IMR-90 (cell line): ENCODE results near the gene P3H1. TPM values are rescaled to one million over a fixed set of nuclear protein-coding genes. Genes with fewer than 3 reads are reported as not detected.
"Not testable (repeated sequence)": the region's sequence is repeated elsewhere in the genome, so short reads cannot be mapped to it uniquely, and the experiment has no call there.

Source experiments
- ATAC-seq: fragments of 200-7000 bp; cut with Tn5 transposase; 2 replicates; pipeline ENCODE4 v1.9.1; 2020; ENCODE audit warnings: low read depth, mild to moderate bottlenecking, moderate library complexity
- BruUV-seq: library from RNA; stranded (reverse); fragments of 400-500 nt; replicated peaks from 2 replicates; lab custom pipeline; 2021; lab: Mats Ljungman, UMichigan
- CTCF ChIA-PET: fragments of 300-600 bp; formaldehyde crosslinking; extraction: SDS; loops from one replicate; lab custom pipeline; 2021; ENCODE audit warnings: antibody characterized with exemption; lab: Yijun Ruan, JAX
- POLR2A ChIA-PET: fragments of 300-600 bp; sonication (Branson Sonifier 250); formaldehyde crosslinking; loops from one replicate; lab custom pipeline; 2022; ENCODE audit warnings: antibody characterized with exemption; ENCODE audit not compliant: unreplicated experiment; lab: Charles Lee
- DNase-seq: peaks from one replicate; pipeline ENCODE4 v3.0.0; 2013
- H2AFZ ChIP-seq: replicated peaks from 2 replicates; pipeline ENCODE3; 2013; ENCODE audit warnings: low read length, mild to moderate bottlenecking; ENCODE audit not compliant: poor library complexity
- H2AK5ac ChIP-seq: 2 replicates; pipeline ENCODE4 v1.6.1; 2013; ENCODE audit warnings: low read depth, low read length, inconsistent platforms
- H2AK9ac ChIP-seq: replicated peaks from 2 replicates; pipeline ENCODE3; 2013; ENCODE audit warnings: mild to moderate bottlenecking, low read depth, low read length, moderate library complexity; ENCODE audit not compliant: poor library complexity
- H2BK120ac ChIP-seq: 2 replicates; pipeline ENCODE4 v1.6.1; 2013; ENCODE audit warnings: low read depth, low read length, inconsistent platforms
- H2BK15ac ChIP-seq: 3 replicates; pipeline ENCODE4 v1.6.1; 2013; ENCODE audit warnings: low read depth, low read length, inconsistent platforms
- H2BK20ac ChIP-seq: 2 replicates; pipeline ENCODE4 v1.6.1; 2013; ENCODE audit warnings: low read depth, mild to moderate bottlenecking, inconsistent platforms, low read length, moderate library complexity
- H2BK5ac ChIP-seq: 2 replicates; pipeline ENCODE4 v1.6.1; 2013; ENCODE audit warnings: mild to moderate bottlenecking, low read depth, low read length, inconsistent platforms; ENCODE audit not compliant: poor library complexity, severe bottlenecking
- H3K14ac ChIP-seq: replicated peaks from 2 replicates; pipeline ENCODE4 v1.6.1; 2013; ENCODE audit warnings: low read depth, low read length, inconsistent platforms
- H3K18ac ChIP-seq: 2 replicates; pipeline ENCODE4 v1.6.1; 2013; ENCODE audit warnings: low read depth, low read length, control low read depth
- H3K23ac ChIP-seq: 2 replicates; pipeline ENCODE4 v1.6.1; 2013; ENCODE audit warnings: low read depth, low read length, inconsistent platforms
- H3K27ac ChIP-seq: 2 replicates; pipeline ENCODE4 v1.5.1; 2013; ENCODE audit warnings: mild to moderate bottlenecking, control low read depth, low read length; ENCODE audit not compliant: insufficient read depth
- H3K27me3 ChIP-seq: 2 replicates; pipeline ENCODE4 v1.6.1; 2013; ENCODE audit warnings: low read length; ENCODE audit not compliant: control insufficient read depth, insufficient read depth
- H3K36me3 ChIP-seq: 2 replicates; pipeline ENCODE4 v1.6.1; 2013; ENCODE audit warnings: low read length, mixed read lengths; ENCODE audit not compliant: control insufficient read depth, insufficient read depth
- H3K4ac ChIP-seq: 2 replicates; pipeline ENCODE4 v1.6.1; 2013; ENCODE audit warnings: low read depth, low read length, inconsistent platforms
- H3K4me1 ChIP-seq: 2 replicates; pipeline ENCODE4 v1.6.1; 2013; ENCODE audit warnings: low read length, mixed read lengths; ENCODE audit not compliant: control insufficient read depth, insufficient read depth
- H3K4me2 ChIP-seq: 2 replicates; pipeline ENCODE4 v1.6.1; 2013; ENCODE audit warnings: low read depth, mild to moderate bottlenecking, control low read depth, low read length, moderate library complexity
- H3K4me3 ChIP-seq: 2 replicates; pipeline ENCODE4 v1.5.1; 2013; ENCODE audit warnings: low read depth, mild to moderate bottlenecking, control low read depth, low read length, moderate library complexity; ENCODE audit not compliant: insufficient read depth
- H3K56ac ChIP-seq: 2 replicates; pipeline ENCODE4 v1.6.1; 2013; ENCODE audit warnings: low read length, inconsistent platforms; ENCODE audit not compliant: insufficient read depth; ENCODE audit errors: extremely low read depth
- H3K79me1 ChIP-seq, 2 experiments: 2 replicates each; pipeline ENCODE4 v1.6.1; 2013; ENCODE audit warnings: low read length in 2 of 2, inconsistent platforms in 1 of 2, low read depth in 1 of 2
- H3K9ac ChIP-seq: 2 replicates; pipeline ENCODE4 v1.6.1; 2013; ENCODE audit warnings: low read depth, low read length, control low read depth
- H3K9me1 ChIP-seq: 2 replicates; pipeline ENCODE4 v1.6.1; 2013; ENCODE audit warnings: low read length, inconsistent platforms; ENCODE audit not compliant: insufficient read depth
- H3K9me3 ChIP-seq: 2 replicates; pipeline ENCODE4 v1.6.1; 2013; ENCODE audit warnings: low read length; ENCODE audit not compliant: control insufficient read depth, insufficient read depth
- H4K20me1 ChIP-seq: 2 replicates; pipeline ENCODE4 v1.6.1; 2013; ENCODE audit warnings: low read length, inconsistent platforms; ENCODE audit not compliant: insufficient read depth
- H4K5ac ChIP-seq: 2 replicates; pipeline ENCODE4 v1.6.1; 2013; ENCODE audit warnings: mild to moderate bottlenecking, low read depth, low read length, control low read depth
- H4K8ac ChIP-seq, 2 experiments: 2 replicates each; pipeline ENCODE4 v1.6.1; 2013; ENCODE audit warnings: low read depth in 2 of 2, low read length in 2 of 2, control low read depth in 1 of 2, inconsistent platforms in 1 of 2
- H4K91ac ChIP-seq: 2 replicates; pipeline ENCODE4 v1.6.1; 2013; ENCODE audit warnings: low read depth, low read length, inconsistent platforms; ENCODE audit not compliant: insufficient read depth
- ELK1 ChIP-seq: fragments of 150-350 bp; IDR thresholded peaks from 2 replicates; pipeline ENCODE4 v1.6.1; 2016; ENCODE audit warnings: low read depth, mild to moderate bottlenecking, low read length, moderate library complexity, borderline replicate concordance
- FOS ChIP-seq: fragments of 150-350 bp; IDR thresholded peaks from 2 replicates; pipeline ENCODE4 v1.6.1; 2016; ENCODE audit warnings: low read depth, low read length
- MAZ ChIP-seq: IDR thresholded peaks from 2 replicates; pipeline ENCODE4 v1.6.1; 2012; ENCODE audit warnings: low read depth, mild to moderate bottlenecking, low read length, improper control_type of control experiment, moderate library complexity, borderline replicate concordance
- POLR2A ChIP-seq: IDR thresholded peaks from 2 replicates; pipeline ENCODE4 v1.6.1; 2012; ENCODE audit warnings: mild to moderate bottlenecking, low read depth, low read length
- SMC3 ChIP-seq: fragments of 150-350 bp; IDR thresholded peaks from 2 replicates; pipeline ENCODE4 v1.6.1; 2016; ENCODE audit warnings: low read depth, mild to moderate bottlenecking, antibody characterized with exemption, low read length, moderate library complexity
- WGBS, 2 experiments: methylation state at CpG; one replicate each; pipeline versions ENCODE4 v1.1.5 to v1.1.7; 2013; ENCODE audit warnings: missing lambda C conversion rate in 2 of 2; ENCODE audit not compliant: insufficient read length in 1 of 2; ENCODE audit errors: extremely low coverage in 2 of 2; 5-methylcytosine and 5-hydroxymethylcytosine counted together
- dilution Hi-C: fragments of 300-500 bp; cut with HindIII; formaldehyde crosslinking; loops from one replicate; pipeline ENCODE4 v1.14.3; 2018; ENCODE audit warnings: low sequenced_read_pairs; ENCODE audit not compliant: unreplicated experiment
- in situ Hi-C: fragments of 300-500 bp; cut with MboI; formaldehyde crosslinking; loops from 3 replicates; pipeline ENCODE4 v1.14.3; 2019; ENCODE audit warnings: low sequenced_read_pairs, inconsistent platforms, mixed read lengths
- intact Hi-C: fragments of 100-400 bp; cut with micrococcal nuclease; formaldehyde crosslinking; loops from 2 replicates; pipeline ENCODE4 v1.10.0; 2022
- polyA plus RNA-seq, 3 experiments: library from polyadenylated mRNA; depleted of rRNA; stranded (reverse); fragments of >200 nt; gene quantifications; 2 replicates each; pipeline ENCODE4 v1.2.3, GENCODE V29; 2012; ENCODE audit warnings: low replicate concordance in 1 of 3
- total RNA-seq: library from RNA; depleted of rRNA; stranded (reverse); fragments of >200 nt; gene quantifications from 2 replicates; pipeline ENCODE4 v1.2.3, GENCODE V29; 2012

Gene P3H1
- total and polyA plus RNA-seq, 2 of the 4 experiments (the other 2 are of a cell fraction): 108 to 210 TPM

GRCh38 chr1:42730002-42730401 is 36.8 kb downstream of the P3H1 start:
- Histone ChIP-seq H2BK5ac (no peak overlapping the region), H3K4me1 (no peaks in the 10 kb centered on the region), H3K9me1 (no peaks in the 10 kb centered on the region), H2AK5ac (no peak overlapping the region), H4K8ac (no peak overlapping the region), H3K27ac (no peak overlapping the region), H3K4ac (no peak overlapping the region), H4K20me1 (no peaks in the 10 kb centered on the region), H3K9ac (no peak overlapping the region), H2BK15ac (no peak overlapping the region), H3K18ac (no peak overlapping the region), H3K4me3 (no peak overlapping the region), H3K23ac (no peak overlapping the region), H3K79me1 (no peaks in the 10 kb centered on the region), H3K56ac (no peak overlapping the region), H3K27me3 (no peaks in the 10 kb centered on the region; the same call in 1 of the 2 replicates), H4K91ac (no peak overlapping the region), H2BK120ac (no peak overlapping the region), H3K4me2 (no peak overlapping the region), H2AFZ (no peak overlapping the region), H2BK20ac (no peak overlapping the region), H4K5ac (no peak overlapping the region), H3K14ac (no peak overlapping the region), H2AK9ac (no peak overlapping the region), H3K9me3 (no peaks in the 10 kb centered on the region), H3K36me3 (no peaks in the 10 kb centered on the region)
- in situ Hi-C loops (no loop called here), intact Hi-C loops (no loop called here), dilution Hi-C loops (no loop called here)
- no CpG with 5 or more reads among the region's 3 CpGs for WGBS, 2 experiments
- ChIA-PET POLR2A (no interaction called here), CTCF (no interaction called here)
- BruUV-seq: no TSS peak
- ATAC-seq (no peak), DNase-seq (no peak)
- TF ChIP-seq ELK1 (no peak), MAZ (no peak), SMC3 (no peak), POLR2A (no peak), FOS (no peak)

GRCh38 chr1:42725820-42726219 is 41.0 kb downstream of the P3H1 start:
- intact Hi-C loops, H2BK5ac ChIP-seq, H4K91ac ChIP-seq, H3K36me3 ChIP-seq, H4K8ac ChIP-seq, H3K56ac ChIP-seq, H3K4ac ChIP-seq, H3K9me1 ChIP-seq, ATAC-seq, H3K18ac ChIP-seq, H2AK9ac ChIP-seq, BruUV-seq, DNase-seq, H3K79me1 ChIP-seq, POLR2A ChIA-PET, H4K20me1 ChIP-seq, H3K23ac ChIP-seq, H3K14ac ChIP-seq, H3K9ac ChIP-seq, H3K4me1 ChIP-seq, H2AFZ ChIP-seq, H3K4me2 ChIP-seq, H2AK5ac ChIP-seq, H2BK20ac ChIP-seq, CTCF ChIA-PET, dilution Hi-C loops, H3K27ac ChIP-seq, H4K5ac ChIP-seq, H2BK15ac ChIP-seq, H3K9me3 ChIP-seq, H2BK120ac ChIP-seq, H3K27me3 ChIP-seq, in situ Hi-C loops, H3K4me3 ChIP-seq: not testable (repeated sequence)
- WGBS, 2 experiments: no CpG with 5 or more reads among the region's 4 CpGs
